Stimulated activated CD4-positive, alpha-beta T cell treated with anti-CD3 and anti-CD28 coated beads, Interleukin-1b, Interleukin-23, amount 100 ng/mL, for 4 hours (primary cell): ENCODE measurements around the gene CD69.
"Not testable (repeated sequence)": the region's sequence is repeated elsewhere in the genome, so short reads cannot be mapped to it uniquely, and the experiment has no call there.

ENCODE experiments used
- DNase-seq, 2 donors: peaks; one replicate each; pipeline ENCODE4 v3.0.0-alpha.2; 2020; ENCODE audit warnings: low read depth in 2 of 2

The CD69 gene

DNA sequence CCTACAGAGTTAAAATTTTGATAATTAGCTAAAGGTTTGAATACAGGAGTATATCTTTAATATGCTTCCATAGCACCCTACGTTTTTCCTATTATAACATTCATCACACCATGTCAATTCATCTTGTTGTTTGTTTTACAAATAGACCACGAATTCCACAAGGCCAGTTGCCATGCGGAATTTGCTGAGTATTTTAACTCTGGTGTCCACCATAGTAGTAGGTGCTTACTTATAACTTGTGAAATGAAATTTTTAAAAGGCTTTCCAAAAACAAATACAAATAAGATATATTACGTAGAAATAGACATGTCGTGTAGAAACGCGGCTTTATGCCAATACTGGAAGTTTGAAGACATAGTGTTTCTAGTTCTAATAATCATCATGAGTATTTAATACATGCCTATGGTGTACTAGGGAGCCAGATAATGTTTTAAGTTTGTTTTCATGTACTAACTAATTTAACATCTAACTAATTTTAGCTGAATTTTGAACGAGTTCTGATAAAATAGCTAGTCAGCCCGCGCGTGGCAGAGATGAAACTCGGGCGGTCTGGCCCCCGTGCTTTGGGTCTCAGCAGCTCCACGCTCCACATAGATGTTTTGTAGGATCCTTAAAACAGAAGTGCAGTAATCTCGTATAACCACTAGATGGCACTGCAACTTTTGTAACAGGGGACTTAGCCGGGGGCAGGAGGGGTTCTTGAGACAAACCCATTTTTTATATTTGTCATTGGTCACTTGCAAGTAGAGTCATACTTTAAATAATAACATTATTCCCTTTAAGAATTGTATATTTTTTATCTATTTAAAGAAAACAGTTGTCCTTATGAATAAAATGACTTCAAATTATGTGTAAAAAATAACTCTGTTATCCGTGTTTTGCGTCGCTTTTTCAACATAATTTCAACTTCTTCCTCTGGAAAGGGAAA, 10.2 kb downstream of the CD69 start:
- peak; percentile 38 to 76 for DNase-seq

DNA sequence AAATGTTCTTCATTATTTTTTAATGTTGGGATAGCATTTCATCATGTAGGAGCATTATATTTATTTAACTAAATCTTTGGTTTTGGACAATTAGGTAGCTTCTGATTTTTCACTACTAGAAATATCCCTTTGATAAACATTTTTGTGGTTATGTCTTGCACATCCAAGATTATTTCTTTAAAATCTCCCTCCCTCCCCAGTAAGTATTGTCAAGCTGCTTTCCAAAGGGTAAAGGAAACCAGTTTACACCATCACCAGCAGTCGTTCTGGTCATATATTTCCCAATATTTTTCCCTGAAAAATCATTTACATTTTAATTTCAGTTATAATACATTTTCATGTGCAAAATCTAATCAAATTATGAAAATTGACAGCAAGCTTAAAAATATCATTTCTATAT, 11.1 kb downstream of the CD69 start:
- no peak for DNase-seq

- DNase-seq: no peak
Measured at GRCh38 chr12:9745199-9745598, 15.5 kb downstream of the CD69 start.

GRCh38 chr12:9742661-9743060, 18.0 kb downstream of the CD69 start:
- no peak for DNase-seq

DNA sequence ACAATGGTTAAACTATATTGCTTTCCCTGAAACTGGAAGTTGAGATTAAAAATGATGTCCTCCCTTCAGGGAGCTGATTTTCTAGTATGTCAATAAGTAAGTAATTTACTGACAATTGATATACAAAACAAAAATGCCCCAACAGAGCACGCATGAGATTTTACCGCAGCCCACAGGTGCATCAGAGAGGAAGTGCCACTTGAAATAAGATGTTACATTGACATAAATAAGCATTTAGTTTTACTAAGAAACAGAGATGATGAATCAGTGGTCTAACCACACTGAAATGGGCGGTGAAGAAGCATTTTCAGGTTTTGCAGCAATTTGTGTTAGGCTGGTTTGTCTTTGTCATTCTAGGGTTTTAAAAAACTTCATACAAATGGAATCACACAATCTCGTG, 19.0 kb downstream of the CD69 start:
- DNase-seq: no peak

DNA sequence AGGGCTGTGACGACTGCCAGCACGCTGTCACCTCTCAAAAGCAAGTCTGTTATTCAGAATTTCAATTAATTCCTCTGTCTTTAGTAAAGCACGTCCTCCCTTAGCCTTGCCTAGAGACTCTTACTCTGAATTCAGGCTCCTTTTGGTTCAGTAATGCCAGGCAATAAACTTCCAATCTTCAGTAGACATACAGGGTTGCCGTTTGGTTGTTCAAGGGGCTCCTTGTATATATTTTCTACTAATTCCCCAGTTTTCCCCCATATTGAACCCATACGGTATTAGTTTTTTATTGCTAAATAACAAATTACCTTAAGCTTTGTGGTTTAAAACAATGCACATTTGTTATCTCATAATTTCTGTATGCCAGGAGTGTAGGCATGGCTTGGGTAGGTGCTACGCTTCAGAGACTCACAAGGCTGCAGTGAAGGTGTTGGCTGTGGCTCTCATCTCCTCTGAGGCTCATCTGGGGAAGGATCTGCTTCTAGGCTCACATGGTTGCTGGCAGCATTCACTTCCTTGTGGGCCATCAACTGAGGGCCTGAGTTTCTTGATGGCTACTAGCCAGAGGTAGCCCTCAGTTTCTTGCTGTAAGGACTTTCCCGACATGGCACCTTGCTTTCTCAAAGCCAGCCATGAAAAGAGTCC, 20.5 kb downstream of the CD69 start:
- DNase-seq: no peak

DNA sequence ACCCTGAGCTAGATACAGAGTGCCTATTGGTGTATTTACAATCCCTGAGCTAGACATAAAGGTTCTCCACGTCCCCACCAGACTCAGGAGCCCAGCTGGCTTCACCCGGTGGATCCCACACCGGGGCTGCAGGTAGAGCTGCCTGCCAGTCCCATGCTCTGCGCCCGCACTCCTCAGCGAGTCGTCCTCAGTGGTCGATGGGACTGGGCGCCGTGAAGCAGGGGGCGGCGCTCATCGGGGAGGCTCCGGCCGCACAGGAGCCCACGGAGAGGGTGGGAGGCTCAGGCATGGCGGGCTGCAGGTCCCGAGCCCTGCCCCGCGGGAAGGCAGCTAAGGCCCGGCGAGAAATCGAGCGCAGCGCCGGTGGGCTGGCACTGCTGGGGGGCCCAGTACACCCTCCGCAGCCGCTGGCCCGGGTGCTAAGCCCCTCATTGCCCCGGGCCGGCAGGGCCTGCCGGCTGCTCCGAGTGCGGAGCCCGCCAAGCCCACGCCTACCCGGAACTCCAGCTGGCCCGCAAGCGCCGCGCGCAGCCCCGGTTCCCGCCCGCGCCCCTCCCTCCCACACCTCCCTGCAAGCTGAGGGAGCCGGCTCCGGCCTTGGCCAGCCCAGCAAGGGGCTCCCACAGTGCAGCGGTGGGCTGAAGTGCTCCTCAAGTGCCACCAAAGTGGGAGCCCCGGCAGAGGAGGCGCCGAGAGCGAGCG, 21.1 kb downstream of the CD69 start:
- not testable (repeated sequence) for DNase-seq

DNA sequence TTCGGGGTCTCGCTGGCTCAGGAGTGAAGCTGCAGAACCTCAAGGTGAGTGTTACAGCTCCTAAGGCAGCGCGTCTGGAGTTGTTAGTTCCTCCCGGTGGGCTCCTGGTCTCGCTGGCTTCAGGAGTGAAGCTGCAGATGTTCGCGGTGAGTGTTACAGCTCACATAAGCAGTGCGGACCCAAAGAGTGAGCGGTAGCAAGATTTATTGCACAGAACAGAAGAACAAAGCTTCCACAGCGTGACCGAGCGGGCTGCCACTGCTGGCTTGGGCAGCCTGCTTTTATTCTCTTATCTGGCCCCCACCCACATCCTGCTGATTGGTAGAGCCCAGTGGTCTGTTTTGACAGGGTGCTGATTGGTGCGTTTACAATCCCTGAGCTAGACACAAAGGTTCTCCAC, 21.8 kb downstream of the CD69 start:
- not testable (repeated sequence) for DNase-seq

DNA sequence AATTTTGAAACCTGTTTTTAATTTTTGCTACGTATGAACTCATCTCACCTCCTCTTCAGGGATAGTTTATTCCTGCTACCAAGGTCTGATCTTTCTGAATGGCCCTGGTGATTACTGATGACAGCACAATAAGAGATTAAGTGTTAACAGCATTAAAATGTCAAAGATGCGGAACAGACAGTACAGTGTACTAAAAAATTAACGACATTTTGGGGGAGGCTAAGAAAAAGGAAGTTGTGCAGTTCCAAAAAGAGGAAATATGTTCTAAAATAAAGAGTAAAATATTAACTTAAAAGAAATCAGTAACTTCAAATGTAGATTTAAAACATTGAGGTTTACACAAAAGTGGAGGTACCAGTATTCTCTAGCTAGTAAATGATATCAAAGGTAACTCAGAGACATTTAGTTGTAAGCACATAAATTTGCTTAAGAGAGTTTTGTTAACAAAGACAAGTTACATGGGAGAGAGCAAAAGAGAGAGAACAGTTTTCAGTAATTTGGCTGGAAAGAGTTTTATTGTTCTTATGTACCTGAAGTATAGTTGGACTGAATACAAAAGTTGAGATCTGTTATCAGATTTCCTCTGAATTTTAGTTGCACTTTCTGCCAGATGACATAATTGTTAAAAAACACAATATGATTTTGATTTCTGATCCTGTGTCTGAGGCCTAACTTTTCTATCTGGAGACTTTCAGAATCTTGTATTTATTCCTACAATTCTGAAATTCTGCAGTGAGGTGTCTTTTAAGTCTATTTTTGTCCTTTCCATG, 23.6 kb downstream of the CD69 start:
- no peak for DNase-seq

GRCh38 chr12:9735601-9736000, 25.1 kb downstream of the CD69 start:
- no peak for DNase-seq

DNA sequence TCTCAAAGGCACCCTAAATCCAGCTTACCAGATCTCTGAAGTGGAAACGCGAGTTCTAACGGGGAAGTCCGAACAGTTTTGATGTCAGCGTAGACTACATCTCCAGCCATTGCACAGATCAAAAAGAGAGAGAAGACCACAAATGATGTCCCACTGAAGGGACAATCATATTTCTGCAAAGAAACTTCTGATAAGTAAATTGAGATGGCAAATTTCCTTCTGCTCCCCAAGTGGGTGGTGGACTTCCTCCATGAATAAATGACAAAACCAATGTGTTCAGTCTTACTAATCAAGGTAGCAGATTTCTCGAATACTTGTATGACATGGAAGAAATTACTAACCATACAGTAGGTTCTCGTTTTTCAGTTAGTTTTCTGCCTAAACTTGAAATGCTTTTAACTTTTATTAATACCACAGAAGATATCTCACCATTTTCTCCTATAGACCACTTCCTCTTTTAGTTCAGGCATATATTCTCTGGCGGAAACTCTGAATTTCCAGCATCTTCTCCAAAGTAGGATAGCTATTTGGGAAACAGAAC, 27.7 kb downstream of the CD69 start, which contains the start of gene CLECL1:
Gene CLECL1, minus strand, starts transcription at position 177 of the 541 bp plus-strand sequence.
- DNase-seq: no peak

- DNase-seq: no peak
Measured at GRCh38 chr12:9731797-9732196, 28.9 kb downstream of the CD69 start.

DNA sequence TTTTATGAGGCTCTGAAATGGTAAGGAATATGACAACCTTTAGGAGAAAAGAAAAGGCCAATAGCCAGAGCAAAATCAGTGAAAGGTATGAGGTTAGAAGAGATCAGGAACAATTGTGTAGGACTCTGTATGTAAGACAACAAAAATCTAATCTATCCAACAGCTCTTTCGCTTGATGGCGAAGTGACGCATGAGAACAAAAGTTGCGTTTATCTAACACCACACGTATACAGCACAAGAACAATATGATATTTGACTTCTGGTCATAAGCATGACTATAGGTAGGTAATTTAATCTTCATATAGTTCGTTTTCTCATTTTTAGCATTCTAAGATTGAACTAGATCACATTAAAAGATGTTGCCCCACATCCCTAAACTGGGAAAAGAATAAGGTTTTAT, 29.3 kb downstream of the CD69 start:
- DNase-seq: no peak

- DNase-seq: no peak
Measured at GRCh38 chr12:9730591-9730990, 30.1 kb downstream of the CD69 start.

DNA sequence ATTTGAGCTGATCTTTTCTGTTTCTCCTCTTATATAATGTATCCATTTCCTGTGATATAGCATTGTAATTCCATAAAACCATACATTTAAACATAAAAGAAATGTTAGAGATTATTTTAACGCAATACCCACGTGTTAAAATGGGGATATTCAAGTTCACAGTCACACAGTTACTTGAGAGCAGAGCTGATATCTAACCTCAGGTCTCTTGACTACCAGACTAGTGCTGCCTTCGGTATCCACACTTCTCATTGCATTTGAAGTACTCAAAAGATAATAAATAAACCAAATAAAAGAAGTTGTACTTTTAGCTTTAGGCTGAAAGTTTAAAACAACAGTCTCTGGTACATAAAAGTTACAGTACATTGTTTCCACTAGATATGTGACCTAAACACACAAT, 30.7 kb downstream of the CD69 start:
- DNase-seq: no peak

- no peak for DNase-seq
Measured at GRCh38 chr12:9729082-9729481, 31.6 kb downstream of the CD69 start.

DNA sequence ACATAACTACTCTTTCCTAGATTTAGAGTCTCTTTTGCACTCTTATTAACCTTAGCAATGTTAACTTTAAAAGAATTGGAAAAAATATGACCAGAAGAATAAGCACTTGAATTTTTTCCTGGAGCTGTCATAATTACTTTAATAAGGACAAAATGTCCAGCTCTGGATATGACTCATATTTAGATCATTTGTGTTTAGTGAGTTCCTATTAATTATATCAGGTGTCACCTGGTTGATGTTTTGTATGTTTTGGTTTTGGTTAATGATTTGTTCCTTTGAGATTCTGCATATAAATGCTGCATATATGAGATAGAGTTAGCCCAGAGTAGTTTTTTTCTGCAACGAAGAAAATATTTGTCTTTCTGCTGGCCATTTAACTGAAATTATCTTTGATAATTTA, 32.9 kb downstream of the CD69 start:
- no peak for DNase-seq

GRCh38 chr12:9725213-9725870, 35.4 kb downstream of the CD69 start:
- no peak for DNase-seq

GRCh38 chr12:9724023-9724422, 36.7 kb downstream of the CD69 start:
- DNase-seq: no peak

GRCh38 chr12:9721394-9722092, 39.2 kb downstream of the CD69 start:
- no peak for DNase-seq
